Panc1 (cell line): ENCODE results near the gene CEP170B. TPM values are rescaled to one million over a fixed set of nuclear protein-coding genes. Genes with fewer than 3 reads are reported as not detected.

Experiments
- ATAC-seq: fragments of 200-7000 bp; cut with Tn5 transposase; 2 replicates; pipeline ENCODE4 v1.9.1; 2020; ENCODE audit warnings: mild to moderate bottlenecking, moderate library complexity
- BruUV-seq: library from RNA; stranded (reverse); fragments of 400-500 nt; replicated peaks from 2 replicates; lab custom pipeline; 2021; lab: Mats Ljungman, UMichigan
- CTCF ChIA-PET: fragments of 300-600 bp; sonication (Branson Sonifier 250); formaldehyde crosslinking; loops from one replicate; lab custom pipeline; 2022; ENCODE audit warnings: antibody characterized with exemption; lab: Charles Lee
- POLR2A ChIA-PET: fragments of 300-600 bp; sonication (Branson Sonifier 250); formaldehyde crosslinking; loops from one replicate; lab custom pipeline; 2022; ENCODE audit warnings: antibody characterized with exemption; lab: Charles Lee
- DNase-seq: peaks from one replicate; pipeline ENCODE4 v3.0.0-alpha.2; 2010; ENCODE audit warnings: low read depth, low spot score
- H3K27ac ChIP-seq: 2 replicates; pipeline ENCODE4 v1.5.1; 2011; ENCODE audit warnings: mild to moderate bottlenecking, low read length, inconsistent platforms
- H3K27me3 ChIP-seq: fragments of 200-500 bp; sonication (Bioruptor generic); 2 replicates; pipeline ENCODE4 v1.6.0; 2014; ENCODE audit warnings: low read length, inconsistent platforms; ENCODE audit not compliant: control insufficient read depth, insufficient read depth
- H3K36me3 ChIP-seq: fragments of 200-500 bp; sonication (Bioruptor generic); 2 replicates; pipeline ENCODE4 v1.5.1; 2014; ENCODE audit warnings: inconsistent platforms, mild to moderate bottlenecking, low read length, moderate library complexity; ENCODE audit not compliant: control insufficient read depth, insufficient read depth
- H3K4me1 ChIP-seq: 2 replicates; pipeline ENCODE4 v1.5.1; 2011; ENCODE audit warnings: inconsistent platforms, mild to moderate bottlenecking, low read length, moderate library complexity; ENCODE audit not compliant: control insufficient read depth, insufficient read depth
- H3K4me3 ChIP-seq, 2 experiments: 2 replicates each; pipeline ENCODE4 v1.5.1; 2011 to 2012; ENCODE audit warnings: low read depth in 2 of 2, low read length in 2 of 2, mild to moderate bottlenecking in 2 of 2, inconsistent platforms in 1 of 2, moderate library complexity in 1 of 2
- H3K9me3 ChIP-seq: fragments of 200-500 bp; sonication (Bioruptor generic); 2 replicates; pipeline ENCODE4 v1.5.1; 2014; ENCODE audit warnings: low read depth, mild to moderate bottlenecking, inconsistent platforms, low read length, moderate library complexity; ENCODE audit not compliant: control insufficient read depth, insufficient read depth
- POLR2AphosphoS5 ChIP-seq: IDR thresholded peaks from 2 replicates; pipeline ENCODE4 v1.6.1; 2012; ENCODE audit warnings: mild to moderate bottlenecking, low read depth, low read length, moderate library complexity
- SIN3A ChIP-seq: IDR thresholded peaks from 2 replicates; pipeline ENCODE4 v1.6.1; 2012; ENCODE audit warnings: low read depth, mild to moderate bottlenecking, low read length, moderate library complexity, borderline replicate concordance; ENCODE audit not compliant: insufficient read depth
- TCF7L2 ChIP-seq: IDR thresholded peaks from 2 replicates; pipeline ENCODE4 v1.6.1; 2011; ENCODE audit warnings: mild to moderate bottlenecking, low read depth, low read length, inconsistent platforms
- in situ Hi-C: cut with HindIII; loops from 2 replicates; pipeline ENCODE4 v1.10.0; 2016; ENCODE audit warnings: low sequenced_read_pairs, low pct_unique_long_range_greater_than_20kb
- intact Hi-C: fragments of 100-400 bp; cut with micrococcal nuclease; formaldehyde crosslinking; loops from one replicate; pipeline ENCODE4 v1.10.0; 2022; ENCODE audit not compliant: unreplicated experiment
- total RNA-seq: library from RNA; stranded (reverse); gene quantifications from one replicate; pipeline ENCODE4 v1.2.1, GENCODE V29; 2021; ENCODE audit not compliant: unreplicated experiment
- TF ChIP-seq, protein P1 (sequence below), 2 experiments: IDR thresholded peaks; 2 replicates each; pipeline ENCODE4 v1.6.1; 2011 to 2012; ENCODE audit warnings: low read depth in 2 of 2, control low read depth in 1 of 2, low read length in 1 of 2, mild to moderate bottlenecking in 1 of 2, moderate library complexity in 1 of 2; ENCODE audit not compliant: insufficient read depth in 1 of 2
- TF ChIP-seq, protein P2 (sequence below): fragments of 450-650 bp; IDR thresholded peaks from 2 replicates; pipeline ENCODE4 v1.5.1; 2017; ENCODE audit warnings: mild to moderate bottlenecking

CEP170B gene
- total RNA-seq, 1 experiment from 2014 or later, result 17.8 TPM

- no peak overlapping the region for H3K4me3 ChIP-seq
- no peaks in the 10 kb centered on the region; the same call in 1 of the 2 replicates for H3K36me3 ChIP-seq
- no TSS peak for BruUV-seq
- TF ChIP-seq, protein P1, sequence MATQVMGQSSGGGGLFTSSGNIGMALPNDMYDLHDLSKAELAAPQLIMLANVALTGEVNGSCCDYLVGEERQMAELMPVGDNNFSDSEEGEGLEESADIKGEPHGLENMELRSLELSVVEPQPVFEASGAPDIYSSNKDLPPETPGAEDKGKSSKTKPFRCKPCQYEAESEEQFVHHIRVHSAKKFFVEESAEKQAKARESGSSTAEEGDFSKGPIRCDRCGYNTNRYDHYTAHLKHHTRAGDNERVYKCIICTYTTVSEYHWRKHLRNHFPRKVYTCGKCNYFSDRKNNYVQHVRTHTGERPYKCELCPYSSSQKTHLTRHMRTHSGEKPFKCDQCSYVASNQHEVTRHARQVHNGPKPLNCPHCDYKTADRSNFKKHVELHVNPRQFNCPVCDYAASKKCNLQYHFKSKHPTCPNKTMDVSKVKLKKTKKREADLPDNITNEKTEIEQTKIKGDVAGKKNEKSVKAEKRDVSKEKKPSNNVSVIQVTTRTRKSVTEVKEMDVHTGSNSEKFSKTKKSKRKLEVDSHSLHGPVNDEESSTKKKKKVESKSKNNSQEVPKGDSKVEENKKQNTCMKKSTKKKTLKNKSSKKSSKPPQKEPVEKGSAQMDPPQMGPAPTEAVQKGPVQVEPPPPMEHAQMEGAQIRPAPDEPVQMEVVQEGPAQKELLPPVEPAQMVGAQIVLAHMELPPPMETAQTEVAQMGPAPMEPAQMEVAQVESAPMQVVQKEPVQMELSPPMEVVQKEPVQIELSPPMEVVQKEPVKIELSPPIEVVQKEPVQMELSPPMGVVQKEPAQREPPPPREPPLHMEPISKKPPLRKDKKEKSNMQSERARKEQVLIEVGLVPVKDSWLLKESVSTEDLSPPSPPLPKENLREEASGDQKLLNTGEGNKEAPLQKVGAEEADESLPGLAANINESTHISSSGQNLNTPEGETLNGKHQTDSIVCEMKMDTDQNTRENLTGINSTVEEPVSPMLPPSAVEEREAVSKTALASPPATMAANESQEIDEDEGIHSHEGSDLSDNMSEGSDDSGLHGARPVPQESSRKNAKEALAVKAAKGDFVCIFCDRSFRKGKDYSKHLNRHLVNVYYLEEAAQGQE (IDR thresholded peaks at IDR 0.05; ENCODE audit: insufficient read depth in 1 of 2, low read depth in 2 of 2, low read length in 1 of 2), result no peak
- TF ChIP-seq TCF7L2 (no peak), SIN3A (no peak), POLR2AphosphoS5 (no peak)
- TF ChIP-seq, protein P2, sequence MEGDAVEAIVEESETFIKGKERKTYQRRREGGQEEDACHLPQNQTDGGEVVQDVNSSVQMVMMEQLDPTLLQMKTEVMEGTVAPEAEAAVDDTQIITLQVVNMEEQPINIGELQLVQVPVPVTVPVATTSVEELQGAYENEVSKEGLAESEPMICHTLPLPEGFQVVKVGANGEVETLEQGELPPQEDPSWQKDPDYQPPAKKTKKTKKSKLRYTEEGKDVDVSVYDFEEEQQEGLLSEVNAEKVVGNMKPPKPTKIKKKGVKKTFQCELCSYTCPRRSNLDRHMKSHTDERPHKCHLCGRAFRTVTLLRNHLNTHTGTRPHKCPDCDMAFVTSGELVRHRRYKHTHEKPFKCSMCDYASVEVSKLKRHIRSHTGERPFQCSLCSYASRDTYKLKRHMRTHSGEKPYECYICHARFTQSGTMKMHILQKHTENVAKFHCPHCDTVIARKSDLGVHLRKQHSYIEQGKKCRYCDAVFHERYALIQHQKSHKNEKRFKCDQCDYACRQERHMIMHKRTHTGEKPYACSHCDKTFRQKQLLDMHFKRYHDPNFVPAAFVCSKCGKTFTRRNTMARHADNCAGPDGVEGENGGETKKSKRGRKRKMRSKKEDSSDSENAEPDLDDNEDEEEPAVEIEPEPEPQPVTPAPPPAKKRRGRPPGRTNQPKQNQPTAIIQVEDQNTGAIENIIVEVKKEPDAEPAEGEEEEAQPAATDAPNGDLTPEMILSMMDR, result no peak
- ATAC-seq (no peak), DNase-seq (no peak)
- POLR2A ChIA-PET, result no interaction called here
- in situ Hi-C loops (no loop called here), intact Hi-C loops (no loop called here)
- peaks cover 2% of the 10 kb centered on the region; the same call in 1 of the 2 replicates for H3K4me1 ChIP-seq
- H3K27ac ChIP-seq, result no peak overlapping the region
- CTCF ChIA-PET, result no interaction called here
- no peaks in the 10 kb centered on the region for H3K27me3 ChIP-seq
- H3K9me3 ChIP-seq, result no peaks in the 10 kb centered on the region
Observed at GRCh38 chr14:104860414-104860813, 4.7 kb upstream of the CEP170B start.

DNA sequence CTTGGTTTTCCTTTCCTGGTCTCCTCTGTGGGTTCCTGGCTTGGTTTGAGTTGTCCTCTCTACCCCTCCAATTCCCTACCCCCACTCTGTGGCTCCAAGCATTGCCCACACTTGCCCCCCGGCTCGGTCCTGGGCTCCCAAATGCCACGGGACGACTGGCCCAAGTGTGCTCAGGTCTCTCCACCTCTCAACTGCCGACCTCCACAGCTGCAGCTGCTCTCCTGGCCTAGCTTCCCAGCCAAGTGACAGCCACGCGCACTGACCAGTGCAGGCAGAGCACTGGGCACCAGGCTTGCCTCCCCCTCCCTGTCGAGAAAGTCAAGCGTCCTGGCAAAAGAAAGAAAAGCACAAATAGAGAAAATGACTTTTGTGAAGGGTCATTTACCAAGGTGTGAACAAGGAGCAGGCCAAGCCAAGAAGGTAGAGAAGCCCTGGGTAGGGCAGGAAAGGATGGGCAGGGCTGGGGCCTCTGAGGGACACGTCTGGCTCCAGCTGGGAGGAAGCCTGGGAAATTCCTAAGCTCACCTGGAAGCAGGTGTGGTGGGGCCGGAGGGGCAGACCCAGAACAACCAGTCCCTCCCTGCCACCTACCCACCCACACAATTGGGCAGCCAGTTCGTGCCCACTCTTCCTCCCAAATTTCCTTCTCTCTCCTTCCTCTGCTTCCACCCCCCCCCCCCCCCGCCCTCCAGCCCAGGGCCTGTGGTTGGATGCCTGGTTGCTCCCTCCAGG lies 1.8 kb upstream of the CEP170B start:
- ChIA-PET POLR2A (no interaction called here), CTCF (no interaction called here)
- H3K4me3 ChIP-seq, result no peak overlapping the region
- intact Hi-C loops, result no loop called here
- TF ChIP-seq POLR2AphosphoS5 (no peak), SIN3A (no peak), TCF7L2 (no peak)
- TF ChIP-seq, protein P1 (IDR thresholded peaks at IDR 0.05; ENCODE audit: insufficient read depth in 1 of 2, low read depth in 2 of 2, low read length in 1 of 2), result no peak
- TF ChIP-seq, protein P2, result no peak
- H3K27me3 ChIP-seq, result no peaks in the 10 kb centered on the region
- peaks cover 2% of the 10 kb centered on the region; the same call in 1 of the 2 replicates for H3K36me3 ChIP-seq
- ATAC-seq, result no peak
- H3K9me3 ChIP-seq, result no peaks in the 10 kb centered on the region
- DNase-seq, result no peak
- BruUV-seq, result no TSS peak
- no peak overlapping the region for H3K27ac ChIP-seq
- peaks cover 6% of the 10 kb centered on the region; the same call in 1 of the 2 replicates for H3K4me1 ChIP-seq
- in situ Hi-C loops, result no loop called here
